H1 (cell line): ENCODE results near the gene CMTM3. TPM values are rescaled to one million over a fixed set of nuclear protein-coding genes. Genes with fewer than 3 reads are reported as not detected.

Experiments
- CTCF ChIA-PET: fragments of 300-600 bp; sonication (Branson Sonifier 250); formaldehyde crosslinking; loops from one replicate; lab custom pipeline; 2021; ENCODE audit not compliant: partially characterized antibody; lab: Charles Lee
- POLR2A ChIA-PET: fragments of 300-600 bp; sonication (Branson Sonifier 250); formaldehyde crosslinking; loops from one replicate; lab custom pipeline; 2021; ENCODE audit warnings: inconsistent platforms; ENCODE audit not compliant: partially characterized antibody; lab: Charles Lee
- DNase-seq, 2 experiments: peaks; one replicate each; pipeline versions ENCODE4 v3.0.0 to v3.0.0-alpha.2; 2010 to 2022; ENCODE audit warnings: low spot score in 2 of 2, low read depth in 1 of 2, mixed read lengths in 1 of 2
- FAIRE-seq: peaks from 2 replicates; lab custom pipeline; 2011; peaks lifted over from hg19 to GRCh38; lab: Jason Lieb, UNC
- H2AFZ ChIP-seq: 2 replicates; pipeline ENCODE4 v1.8.1; 2012; ENCODE audit warnings: low read length, inconsistent platforms
- H2AK5ac ChIP-seq: 2 replicates; pipeline ENCODE4 v1.6.1; 2013; ENCODE audit warnings: low read depth, low read length
- H2BK120ac ChIP-seq: replicated peaks from 2 replicates; pipeline ENCODE3; 2013; ENCODE audit warnings: low read depth, low read length, inconsistent platforms
- H2BK12ac ChIP-seq: 2 replicates; pipeline ENCODE4 v1.6.1; 2013; ENCODE audit warnings: low read depth, low read length
- H2BK15ac ChIP-seq: 2 replicates; pipeline ENCODE4 v1.6.1; 2013; ENCODE audit warnings: low read length
- H2BK20ac ChIP-seq: 2 replicates; pipeline ENCODE4 v1.6.1; 2013; ENCODE audit warnings: low read length
- H2BK5ac ChIP-seq: 2 replicates; pipeline ENCODE4 v1.6.1; 2013; ENCODE audit warnings: low read depth, low read length
- H3K14ac ChIP-seq: 2 replicates; pipeline ENCODE4 v1.6.1; 2013; ENCODE audit warnings: inconsistent platforms; ENCODE audit not compliant: insufficient read length
- H3K18ac ChIP-seq: 2 replicates; pipeline ENCODE4 v1.6.1; 2013; ENCODE audit warnings: low read length; ENCODE audit errors: extremely low read depth
- H3K23ac ChIP-seq: 2 replicates; pipeline ENCODE4 v1.6.1; 2013; ENCODE audit warnings: inconsistent platforms; ENCODE audit not compliant: insufficient read length
- H3K23me2 ChIP-seq: 2 replicates; pipeline ENCODE4 v1.6.1; 2013; ENCODE audit warnings: low read depth, low read length
- H3K27ac ChIP-seq: 2 replicates; pipeline ENCODE4 v1.6.1; 2011; ENCODE audit warnings: low read depth, low read length, inconsistent platforms
- H3K27me3 ChIP-seq, 4 experiments: replicated peaks in 1 of 4; 1 replicate in 1 of 4; 2 replicates in 3 of 4; pipeline versions ENCODE4 v1.6.1 to v1.8.1; 2011 to 2013; ENCODE audit warnings: low read length in 3 of 4, mild to moderate bottlenecking in 3 of 4, inconsistent platforms in 2 of 4, mixed read lengths in 2 of 4, moderate library complexity in 1 of 4; ENCODE audit not compliant: control insufficient read depth in 3 of 4, insufficient read depth in 3 of 4; ENCODE audit errors: extremely low read depth in 1 of 4
- H3K36me3 ChIP-seq, 4 experiments: 2 replicates each; pipeline versions ENCODE4 v1.6.1 to v1.8.1; 2011 to 2013; ENCODE audit warnings: mild to moderate bottlenecking in 4 of 4, low read length in 3 of 4, moderate library complexity in 2 of 4, control low read depth in 1 of 4, inconsistent platforms in 1 of 4; ENCODE audit not compliant: insufficient read depth in 4 of 4, control insufficient read depth in 2 of 4
- H3K4ac ChIP-seq: replicated peaks from 2 replicates; pipeline ENCODE3; 2013; ENCODE audit warnings: low read length, low read depth, mixed read lengths, inconsistent platforms; ENCODE audit not compliant: insufficient read length
- H3K4me1 ChIP-seq, 4 experiments: replicated peaks in 1 of 4; 1 replicate in 1 of 4; 2 replicates in 3 of 4; pipeline versions ENCODE4 v1.6.1 to v1.8.1; 2011 to 2013; ENCODE audit warnings: low read length in 3 of 4, inconsistent platforms in 2 of 4, mixed read lengths in 1 of 4; ENCODE audit not compliant: insufficient read depth in 4 of 4, control insufficient read depth in 3 of 4
- H3K4me2 ChIP-seq, 2 experiments: 2 replicates each; pipeline versions ENCODE4 v1.6.1 to v1.8.1; 2011 to 2013; ENCODE audit warnings: low read depth in 2 of 2, low read length in 2 of 2, control low read depth in 1 of 2, inconsistent platforms in 1 of 2, mild to moderate bottlenecking in 1 of 2; ENCODE audit not compliant: insufficient read depth in 1 of 2
- H3K4me3 ChIP-seq, 4 experiments: fragments of 200-600, 300-600 bp in 1 of 4; sonication (generic), shearing (Covaris generic), sonication (Bioruptor Twin) in 1 of 4; 2 replicates each; pipeline versions ENCODE4 v1.5.1 to v1.8.1; 2011 to 2016; ENCODE audit warnings: low read length in 4 of 4, low read depth in 3 of 4, control low read depth in 2 of 4, inconsistent platforms in 2 of 4, mild to moderate bottlenecking in 2 of 4, mixed read lengths in 1 of 4, moderate library complexity in 1 of 4; ENCODE audit not compliant: insufficient read depth in 2 of 4; ENCODE audit errors: extremely low read depth in 1 of 4
- H3K56ac ChIP-seq: replicated peaks from 2 replicates; pipeline ENCODE3; 2013; ENCODE audit warnings: low read depth, mild to moderate bottlenecking, mixed read lengths, low read length, inconsistent platforms; ENCODE audit not compliant: insufficient read length
- H3K79me1 ChIP-seq: 2 replicates; pipeline ENCODE4 v1.6.1; 2013; ENCODE audit warnings: low read depth, low read length, control low read depth
- H3K79me2 ChIP-seq, 2 experiments: 2 replicates each; pipeline versions ENCODE4 v1.6.1 to v1.8.1; 2012 to 2013; ENCODE audit warnings: low read length in 2 of 2, mild to moderate bottlenecking in 2 of 2, inconsistent platforms in 1 of 2; ENCODE audit not compliant: insufficient read depth in 2 of 2, control insufficient read depth in 1 of 2
- H3K9ac ChIP-seq, 4 experiments: replicated peaks in 1 of 4; 1 replicate in 1 of 4; 2 replicates in 3 of 4; pipeline versions ENCODE4 v1.6.1 to v1.8.1; 2011 to 2013; ENCODE audit warnings: low read depth in 3 of 4, low read length in 3 of 4, control low read depth in 2 of 4, mild to moderate bottlenecking in 2 of 4, moderate library complexity in 2 of 4, inconsistent platforms in 1 of 4; ENCODE audit errors: extremely low read depth in 1 of 4
- H3K9me3 ChIP-seq, 2 experiments: 2 replicates each; pipeline versions ENCODE4 v1.6.1 to v1.8.1; 2012 to 2013; ENCODE audit warnings: mild to moderate bottlenecking in 2 of 2, moderate library complexity in 2 of 2, control low read depth in 1 of 2, inconsistent platforms in 1 of 2, low read depth in 1 of 2, low read length in 1 of 2, mixed read lengths in 1 of 2; ENCODE audit not compliant: insufficient read depth in 2 of 2
- H4K20me1 ChIP-seq, 2 experiments: replicated peaks in 1 of 2; 2 replicates each; pipeline versions ENCODE3 to v1.8.1; 2011 to 2013; ENCODE audit warnings: inconsistent platforms in 2 of 2, low read length in 2 of 2, mild to moderate bottlenecking in 1 of 2; ENCODE audit not compliant: insufficient read depth in 2 of 2, control insufficient read depth in 1 of 2
- H4K5ac ChIP-seq: 2 replicates; pipeline ENCODE4 v1.6.1; 2013; ENCODE audit warnings: low read length, low read depth, mixed read lengths, inconsistent platforms; ENCODE audit not compliant: insufficient read length
- H4K8ac ChIP-seq: 2 replicates; pipeline ENCODE4 v1.8.0; 2013; ENCODE audit warnings: mild to moderate bottlenecking, moderate library complexity, low read length, inconsistent platforms; ENCODE audit not compliant: insufficient read depth; ENCODE audit errors: extremely low read depth
- H4K91ac ChIP-seq: replicated peaks from 2 replicates; pipeline ENCODE3; 2013; ENCODE audit warnings: low read length, mixed read lengths, inconsistent platforms; ENCODE audit not compliant: insufficient read length
- BCL11A ChIP-seq, 2 experiments: IDR thresholded peaks; one replicate each; pipeline ENCODE4 v1.6.1; 2011; ENCODE audit warnings: low read depth in 2 of 2, low read length in 2 of 2, mild to moderate bottlenecking in 2 of 2
- CREB1 ChIP-seq: IDR thresholded peaks from 2 replicates; pipeline ENCODE4 v1.6.1; 2012; ENCODE audit warnings: inconsistent platforms
- KDM5A ChIP-seq: fragments of 200-600 bp; IDR thresholded peaks from 2 replicates; pipeline ENCODE4 v1.7.1; 2012; ENCODE audit warnings: mild to moderate bottlenecking, low read length, inconsistent platforms, mixed read lengths
- MAX ChIP-seq: IDR thresholded peaks from 2 replicates; pipeline ENCODE4 v1.6.1; 2012; ENCODE audit warnings: inconsistent platforms
- NANOG ChIP-seq: IDR thresholded peaks from 2 replicates; pipeline ENCODE4 v1.6.1; 2011; ENCODE audit warnings: low read length, low read depth, mild to moderate bottlenecking, inconsistent platforms; ENCODE audit not compliant: insufficient read depth, poor library complexity, severe bottlenecking
- POLR2AphosphoS5 ChIP-seq: IDR thresholded peaks from 2 replicates; pipeline ENCODE4 v1.6.1; 2011; ENCODE audit warnings: low read depth, low read length
- TAF1 ChIP-seq: IDR thresholded peaks from 2 replicates; pipeline ENCODE4 v1.6.1; 2011; ENCODE audit warnings: mild to moderate bottlenecking, low read depth, low read length
- TEAD4 ChIP-seq: IDR thresholded peaks from 2 replicates; pipeline ENCODE4 v1.6.1; 2012; ENCODE audit warnings: low read depth, low read length, inconsistent platforms, mixed read lengths
- WGBS, 2 experiments: shearing (Covaris generic) in 1 of 2; methylation state at CpG; one replicate each; pipeline versions ENCODE4 v1.1.6 to v1.1.7; 2013 to 2015; ENCODE audit warnings: low lambda C conversion rate in 2 of 2, mixed read lengths in 2 of 2, inconsistent platforms in 1 of 2, low coverage in 1 of 2, missing lambda C conversion rate in 1 of 2; ENCODE audit not compliant: insufficient replicate concordance in 2 of 2, insufficient coverage in 1 of 2, insufficient read length in 1 of 2; ENCODE audit errors: extremely low coverage in 1 of 2, missing lambda C conversion rate in 1 of 2; 5-methylcytosine and 5-hydroxymethylcytosine counted together
- polyA plus RNA-seq, 7 experiments: library from polyadenylated mRNA; depleted of rRNA in 3 of 7; stranded (reverse) in 5 of 7; unstranded in 2 of 7; fragments of >200 nt in 5 of 7; fragments of 200-250 nt in 2 of 7; gene quantifications; 1 replicate in 5 of 7; 2 replicates in 1 of 7; 4 replicates in 1 of 7; pipeline versions ENCODE4 v1.2.1 to v1.2.3, GENCODE V29; 2011 to 2013; ENCODE audit warnings: missing spikeins in 2 of 7, mixed read lengths in 2 of 7
- total RNA-seq: library from RNA; stranded (reverse); fragmentation: NEBNext Ultra II Directional; extraction: Animal tissue kit (Norgen Biotek cat#: 25700); gene quantifications from 2 replicates; pipeline ENCODE4 v1.2.1, GENCODE V29; 2021

CMTM3 gene
- total and polyA plus RNA-seq, 2 of the 8 experiments (the other 6 are each of a cell fraction or from before 2014, with no cell fraction given) = 24.7 to 24.8 TPM

- Histone ChIP-seq H3K4me1 (no peaks in the 10 kb centered on the region), H4K8ac (no peak overlapping the region), H4K5ac (no peak overlapping the region), H3K14ac (no peak overlapping the region), H3K27ac (no peak overlapping the region), H4K91ac (peak overlapping the region; percentile 25), H3K18ac (no peak overlapping the region; the same call in none of the 2 replicates), H3K9ac (no peak overlapping the region), H3K79me2 (peaks cover 0 to 25% of the 10 kb centered on the region in 2 experiments; a peak in 2 of 4 replicates), H3K4me2 (0 out of 4 replicates have a peak overlapping the region, but pooled peaks of 1 of the 2 experiments have one; percentile 15), H2BK15ac (no peak overlapping the region), H2BK12ac (no peak overlapping the region), H3K23me2 (no peaks in the 10 kb centered on the region; the same call in 1 of the 2 replicates), H2BK5ac (peak overlapping the region; percentile 66; the same call in 1 of the 2 replicates), H3K36me3 (no peaks in the 10 kb centered on the region), H3K27me3 (no peaks in the 10 kb centered on the region), H3K23ac (no peak overlapping the region), H3K4ac (no peak overlapping the region), H3K56ac (no peak overlapping the region), H3K79me1 (no peaks in the 10 kb centered on the region; the same call in 1 of the 2 replicates), H2BK20ac (no peak overlapping the region), H3K4me3 (no peak overlapping the region), H3K9me3 (no peaks in the 10 kb centered on the region), H2BK120ac (no peak overlapping the region), H2AFZ (no peak overlapping the region), H2AK5ac (no peak overlapping the region), H4K20me1 (peaks cover 2 to 5% of the 10 kb centered on the region in 2 experiments)
- FAIRE-seq = no peak
- DNase-seq = no peak
- 71% methylated on average over 9 of the region's 9 CpGs; no CpG with 5 or more reads in 1 of the 2 experiments for WGBS, 2 experiments
- CTCF ChIA-PET = interaction anchor here (1.0 to 4.1 kb wide), 11 partner anchors 9 to 207 kb away, joined by 4 to 58 read pairs (median 5); no protein-coding TSS in a partner anchor
- no peak for TF ChIP-seq TEAD4
- no peak for TF ChIP-seq KDM5A
- TF ChIP-seq CREB1 = no peak
- no peak for TF ChIP-seq TAF1
- no peak for TF ChIP-seq POLR2AphosphoS5
- TF ChIP-seq BCL11A (IDR thresholded peaks at IDR 0.05; ENCODE audit: low read depth in 2 of 2, low read length in 2 of 2) = no peak
- no peak for TF ChIP-seq NANOG
- TF ChIP-seq MAX = no peak
- POLR2A ChIA-PET = interaction anchor here (1.2 to 2.1 kb wide), 2 partner anchors 9 to 19 kb away, joined by 3 to 8 read pairs; no protein-coding TSS in a partner anchor
Measured at GRCh38 chr16:66660422-66661209, 56.1 kb downstream of the CMTM3 start.
